Measurements from ENCODE around the gene DIP2C.
"Not testable (repeated sequence)": the region's sequence is repeated elsewhere in the genome, so short reads cannot be mapped to it uniquely, and the experiment has no call there.

Gene DIP2C

DNA sequence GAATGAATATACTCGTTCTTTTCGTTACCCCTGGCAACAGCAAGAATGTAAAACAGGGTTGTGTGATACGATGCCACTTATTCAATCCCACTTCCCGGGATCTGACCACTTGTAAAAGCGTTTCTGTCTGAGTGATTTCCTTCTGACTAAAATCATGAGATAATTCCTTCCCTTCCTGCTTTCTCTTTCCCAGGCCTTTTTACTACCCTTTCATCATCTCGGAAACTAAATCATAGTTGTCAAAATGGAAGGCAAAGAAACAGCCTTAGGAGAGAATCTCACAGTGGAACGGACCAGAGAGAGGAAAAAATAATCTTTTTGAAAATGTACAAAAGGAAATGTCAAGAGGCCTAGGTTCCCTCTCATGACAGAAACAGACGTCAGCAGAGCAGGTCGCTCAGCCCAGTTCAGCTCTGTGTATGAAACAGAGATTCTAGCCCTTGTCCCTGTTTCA, 29.8 kb downstream of the DIP2C start:
- no peak for DNase-seq

DNA sequence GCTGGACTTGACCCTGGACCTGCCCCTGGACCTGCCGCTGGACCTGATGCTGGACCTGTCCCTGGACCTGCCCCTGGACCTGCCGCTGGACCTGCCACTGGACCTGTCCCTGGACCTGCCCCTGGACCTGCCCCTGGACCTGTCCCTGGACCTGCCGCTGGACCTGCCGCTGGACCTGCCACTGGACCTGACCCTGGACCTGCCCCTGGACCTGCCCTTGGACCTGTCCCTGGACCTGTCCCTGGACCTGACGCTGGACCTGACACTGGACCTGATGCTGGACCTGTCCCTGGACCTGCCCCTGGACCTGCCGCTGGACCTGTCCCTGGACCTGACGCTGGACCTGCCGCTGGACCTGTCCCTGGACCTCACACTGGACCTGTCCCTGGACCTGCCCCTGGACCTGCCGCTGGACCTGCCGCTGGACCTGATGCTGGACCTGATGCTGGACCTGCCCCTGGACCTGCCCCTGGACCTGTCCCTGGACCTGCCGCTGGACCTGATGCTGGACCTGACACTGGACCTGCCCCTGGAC, 31.6 kb downstream of the DIP2C start:
- DNase-seq: not testable (repeated sequence)

DNA sequence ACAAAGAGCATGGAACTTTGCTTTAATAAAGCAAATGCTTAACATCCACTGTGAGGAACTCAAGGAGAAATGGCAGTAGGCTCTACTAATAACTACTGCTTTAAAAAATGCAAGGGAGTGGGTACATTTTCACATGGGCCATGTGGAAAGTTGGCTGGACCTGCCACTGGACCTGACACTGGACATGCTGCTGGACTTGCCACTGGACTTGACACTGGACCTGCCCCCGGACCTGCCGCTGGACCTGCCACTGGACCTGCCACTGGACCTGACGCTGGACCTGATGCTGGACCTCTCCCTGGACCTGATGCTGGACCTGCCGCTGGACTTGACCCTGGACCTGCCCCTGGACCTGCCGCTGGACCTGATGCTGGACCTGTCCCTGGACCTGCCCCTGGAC, 32.6 kb downstream of the DIP2C start:
- DNase-seq: no peak

DNA sequence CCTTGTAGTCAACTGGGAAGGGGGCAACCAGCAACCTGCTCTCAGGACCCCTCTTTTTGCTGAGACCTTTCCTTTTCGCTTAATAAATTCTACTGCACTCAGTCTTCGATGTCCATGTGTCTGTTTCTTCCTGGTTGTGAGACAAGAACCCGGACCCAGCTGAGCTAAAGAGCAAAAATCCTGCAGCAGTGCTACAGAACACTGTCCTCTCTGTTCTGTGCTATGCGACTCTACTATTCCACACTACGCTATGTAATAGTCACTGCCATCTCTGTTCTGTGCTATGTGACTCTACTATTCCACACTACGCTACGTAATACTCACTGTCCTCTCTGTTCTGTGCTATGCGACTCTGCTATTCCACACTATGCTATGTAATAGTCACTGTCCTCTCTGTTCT, 34.3 kb downstream of the DIP2C start:
- DNase-seq: no peak

DNA sequence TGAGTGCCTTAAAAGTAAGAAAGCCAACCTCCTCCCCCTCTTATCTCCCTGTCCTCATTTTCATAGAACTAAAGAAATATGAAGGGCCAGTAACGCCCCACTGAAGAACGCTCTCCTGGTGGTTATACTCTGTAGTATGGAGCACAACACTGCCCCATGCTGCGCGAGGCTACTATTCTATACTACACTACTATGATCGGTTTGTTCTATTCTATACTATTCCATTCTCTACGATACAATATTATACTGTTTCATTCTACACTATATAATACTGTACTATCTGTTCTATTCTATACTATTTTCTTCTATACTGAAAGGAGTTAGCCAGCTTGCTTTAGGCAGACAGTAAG, 34.8 kb downstream of the DIP2C start:
- no peak for DNase-seq

DNA sequence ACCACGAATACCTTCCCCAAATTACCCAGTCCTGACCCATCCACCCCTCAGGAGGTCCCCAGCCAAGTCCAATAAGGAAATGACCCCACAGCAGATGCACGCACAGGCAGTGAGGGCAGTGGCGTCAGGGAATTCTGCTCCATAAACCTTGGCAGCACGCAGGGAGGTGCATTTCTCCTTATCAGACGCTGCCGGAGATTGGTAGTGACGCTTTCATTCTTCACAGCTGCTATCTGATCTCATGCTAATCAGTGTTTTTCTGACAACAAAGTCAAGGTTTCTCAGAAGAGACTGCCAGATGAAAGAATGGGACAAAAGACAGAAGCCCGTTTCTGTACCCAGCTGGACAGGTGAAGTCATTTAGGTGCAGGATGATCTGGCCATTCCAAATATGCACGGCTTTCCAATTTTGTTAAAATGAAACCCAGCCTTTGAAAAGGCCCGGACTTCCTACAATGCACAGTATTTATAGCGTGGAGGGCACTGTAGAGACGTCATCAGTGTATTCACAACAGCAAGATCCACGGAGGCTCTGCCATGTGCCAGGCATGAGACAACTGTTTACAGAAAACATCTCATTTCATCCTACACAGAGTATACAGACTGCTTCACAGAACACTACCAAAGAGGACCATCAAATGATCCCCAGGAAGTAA, 35.3 kb downstream of the DIP2C start:
- no peak for DNase-seq

DNA sequence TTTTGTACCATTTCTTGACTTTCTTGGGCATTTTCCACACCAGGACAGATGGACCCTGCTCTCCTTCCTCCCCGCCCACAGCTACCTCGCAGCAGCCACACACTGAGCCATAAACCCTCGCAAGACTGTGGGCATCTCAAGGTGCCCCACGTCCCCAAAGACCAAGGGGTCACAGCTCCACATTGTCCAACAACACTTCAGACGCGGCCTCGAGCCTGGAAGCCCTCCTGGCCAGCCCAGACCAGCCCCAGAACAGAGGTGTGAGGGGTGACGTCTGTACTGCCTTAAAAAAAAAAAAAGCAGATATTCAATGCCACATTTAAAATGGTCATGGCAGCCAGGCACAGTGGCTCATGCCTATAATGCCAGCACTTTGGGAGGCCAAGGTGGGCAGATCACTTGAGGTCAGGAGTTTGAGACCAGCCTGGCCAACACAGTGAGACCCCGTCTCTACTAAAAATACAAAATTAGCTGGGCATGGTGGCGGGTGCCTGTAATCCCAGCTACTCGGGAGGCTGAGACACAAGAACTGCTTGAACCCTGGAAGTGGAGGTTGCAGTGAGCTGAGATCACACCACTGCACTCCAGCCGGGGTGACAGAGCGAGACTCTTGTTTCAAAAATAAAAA, 36.5 kb downstream of the DIP2C start:
- not testable (repeated sequence) for DNase-seq

DNA sequence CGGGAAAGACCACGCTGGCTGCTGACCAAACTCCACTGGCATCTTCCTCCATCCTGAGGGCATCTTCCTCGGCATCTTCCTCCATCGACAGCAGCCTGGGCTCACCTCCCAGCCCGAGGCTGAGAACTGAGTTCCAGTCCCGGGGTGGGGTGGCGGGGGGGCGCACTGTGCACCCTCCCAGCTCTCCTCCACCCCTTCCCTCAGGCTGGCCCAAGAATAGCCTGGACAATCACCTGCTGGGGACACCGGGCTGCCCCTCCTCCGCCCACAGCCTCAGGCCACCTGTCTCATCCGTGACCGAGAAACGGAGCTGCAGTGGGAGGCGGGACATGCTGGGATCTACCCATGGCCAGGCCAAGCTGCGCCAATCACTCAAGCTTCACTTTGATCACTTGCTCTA, 37.2 kb downstream of the DIP2C start:
- DNase-seq: no peak

DNA sequence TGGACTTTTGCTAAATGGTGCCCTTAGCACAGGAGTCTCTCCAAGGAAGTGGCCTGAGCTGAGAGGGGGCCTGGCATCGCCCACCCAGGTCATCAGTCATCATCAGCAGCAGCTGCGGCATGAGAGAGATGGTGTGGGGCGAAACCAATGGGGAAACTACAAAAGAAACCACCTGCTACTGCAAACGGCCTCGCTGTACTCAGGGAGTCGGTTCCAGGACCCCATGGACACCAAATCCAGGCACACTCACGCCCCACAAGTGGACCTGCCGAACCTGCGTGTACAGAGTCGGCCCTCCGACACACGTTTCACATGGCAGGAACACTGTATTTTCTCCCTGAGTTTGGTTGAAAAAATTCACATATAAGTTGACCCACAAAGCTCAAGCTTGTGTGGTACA, 37.8 kb downstream of the DIP2C start:
- DNase-seq: no peak

DNA sequence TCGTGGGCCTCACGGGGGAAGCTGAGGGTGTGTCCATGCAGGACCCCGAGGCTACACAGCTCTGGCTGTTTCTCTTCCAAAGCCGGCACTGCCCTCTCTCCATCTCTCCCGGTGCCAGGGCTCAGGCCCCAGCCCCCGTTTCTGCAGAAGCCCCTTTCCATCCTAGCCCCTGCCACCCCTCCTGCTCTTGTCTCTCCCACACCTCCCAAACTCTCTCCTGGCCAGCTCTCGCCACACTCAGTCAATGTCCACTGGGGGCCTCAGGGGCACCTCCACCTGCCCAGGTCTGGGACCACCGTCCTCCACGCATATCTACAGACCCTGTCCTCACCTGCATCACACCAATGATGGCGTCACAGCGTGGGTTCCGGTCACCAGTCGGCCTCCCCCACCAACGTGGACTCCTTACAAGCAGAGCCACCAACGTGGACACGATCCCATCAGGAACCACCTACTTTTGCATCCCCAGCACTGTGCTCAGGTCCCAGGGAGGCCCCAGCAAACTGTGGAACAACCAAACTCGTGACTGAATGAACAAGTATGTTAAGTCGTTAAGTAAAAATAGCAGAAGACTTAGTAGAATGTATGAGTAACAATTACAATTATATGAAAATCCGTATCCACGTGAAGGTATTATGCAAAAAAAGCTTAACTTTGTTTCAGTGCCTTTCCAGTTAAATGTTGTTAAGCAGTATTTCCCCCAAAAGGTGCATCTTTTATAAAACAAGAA, 38.4 kb downstream of the DIP2C start:
- DNase-seq: no peak

DNA sequence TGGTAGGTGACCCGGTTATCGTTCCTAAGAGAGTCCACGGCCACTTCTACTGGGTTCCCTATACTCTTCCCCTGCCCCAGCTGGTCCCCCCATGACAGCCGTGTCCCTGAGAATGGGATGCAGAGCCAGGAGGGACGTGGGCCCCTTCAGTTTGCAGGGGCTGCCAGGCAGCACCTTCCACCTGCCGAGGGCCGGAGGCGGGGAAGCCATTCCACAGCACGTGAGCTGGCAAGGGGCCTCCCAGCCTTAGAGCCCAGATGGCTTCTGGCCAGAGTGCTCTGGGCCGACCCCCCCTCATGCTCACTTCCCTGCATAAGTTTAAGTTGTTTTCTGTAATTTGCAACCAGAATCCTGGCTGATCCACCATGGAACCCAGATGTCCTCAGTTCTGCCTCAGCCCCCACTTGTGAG, 39.0 kb downstream of the DIP2C start:
- no peak for DNase-seq

DNA sequence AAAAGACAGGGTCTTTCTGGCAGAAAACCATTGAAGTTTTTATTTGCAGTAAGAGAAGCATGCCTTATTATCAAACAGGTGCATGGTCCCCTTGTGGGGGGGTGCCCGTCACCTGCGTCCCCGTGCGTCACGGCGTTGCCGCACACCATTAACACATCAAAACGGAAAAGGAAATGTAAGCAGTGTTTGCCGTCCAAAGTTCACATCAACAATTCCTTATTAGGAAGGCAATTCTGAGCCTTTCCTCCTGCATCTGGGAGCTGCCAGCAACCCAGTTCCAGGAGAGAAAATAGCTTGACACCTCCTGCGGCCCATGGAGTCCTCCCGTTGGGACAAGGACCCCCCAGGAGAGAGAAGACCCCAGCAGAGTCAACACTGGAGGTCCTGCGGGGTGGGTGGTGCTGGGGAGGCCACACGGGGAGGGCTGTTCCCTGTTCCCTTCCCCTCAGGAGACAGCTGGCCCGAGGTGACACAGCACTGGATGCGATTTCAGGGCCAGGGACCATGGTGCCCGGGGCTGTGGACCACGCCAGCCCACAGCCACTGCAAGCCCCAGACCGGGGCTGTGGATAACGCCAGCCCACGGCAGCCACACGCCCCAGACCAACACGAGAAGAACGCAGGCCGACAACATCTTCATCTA, 39.5 kb downstream of the DIP2C start:
- DNase-seq: no peak

DNA sequence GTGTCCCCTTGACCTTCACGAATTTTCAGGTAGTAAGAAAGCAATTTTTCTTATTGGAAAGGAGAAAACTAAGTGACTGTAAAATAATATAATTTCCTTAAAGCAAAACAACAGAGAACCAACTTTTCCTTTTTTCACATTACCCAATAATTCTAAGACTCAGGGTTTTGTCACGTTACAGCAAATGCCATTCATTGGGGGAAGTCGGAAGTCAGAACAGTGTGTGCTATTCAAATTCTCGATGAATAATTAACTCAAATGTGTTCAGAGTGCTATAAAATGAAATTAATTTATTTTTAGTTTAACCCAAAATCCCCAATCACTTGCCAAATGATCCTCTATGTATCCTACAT, 40.0 kb downstream of the DIP2C start:
- no peak for DNase-seq

DNA sequence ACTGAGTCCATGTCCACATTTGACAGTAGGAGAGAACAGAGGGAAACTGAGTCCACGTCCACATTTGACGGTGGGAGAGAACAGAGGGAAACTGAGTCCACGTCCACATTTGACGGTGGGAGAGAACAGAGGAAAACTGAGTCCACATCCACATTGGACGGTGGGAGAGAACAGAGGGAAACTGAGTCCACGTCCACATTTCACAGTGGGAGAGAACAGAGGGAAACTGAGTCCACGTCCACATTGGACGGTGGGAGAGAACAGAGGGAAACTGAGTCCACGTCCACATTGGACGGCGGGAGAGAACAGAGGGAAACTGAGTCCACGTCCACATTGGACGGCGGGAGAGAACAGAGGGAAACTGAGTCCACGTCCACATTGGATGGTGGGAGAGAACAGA, 42.4 kb downstream of the DIP2C start:
- not testable (repeated sequence) for DNase-seq

DNA sequence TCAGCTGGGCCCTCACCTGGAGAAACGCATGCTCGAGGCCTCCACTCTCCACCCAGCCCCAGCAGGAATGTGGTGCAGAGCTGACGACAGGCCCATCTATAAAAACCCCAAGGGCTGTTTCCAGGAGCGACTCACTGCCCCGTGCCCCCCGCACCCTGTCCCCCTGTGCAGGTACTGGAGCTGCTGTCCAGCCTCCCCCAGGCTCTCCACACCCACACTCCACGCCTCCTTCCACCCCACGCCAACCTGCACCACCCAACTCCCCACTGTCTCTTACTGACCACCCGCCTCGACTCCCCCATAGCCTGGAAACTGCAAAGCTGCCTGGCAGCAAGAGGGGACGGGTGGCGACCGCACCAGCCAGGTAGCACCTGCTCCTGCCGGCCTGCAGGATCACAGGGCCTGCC, 43.3 kb downstream of the DIP2C start:
- no peak for DNase-seq

DNA sequence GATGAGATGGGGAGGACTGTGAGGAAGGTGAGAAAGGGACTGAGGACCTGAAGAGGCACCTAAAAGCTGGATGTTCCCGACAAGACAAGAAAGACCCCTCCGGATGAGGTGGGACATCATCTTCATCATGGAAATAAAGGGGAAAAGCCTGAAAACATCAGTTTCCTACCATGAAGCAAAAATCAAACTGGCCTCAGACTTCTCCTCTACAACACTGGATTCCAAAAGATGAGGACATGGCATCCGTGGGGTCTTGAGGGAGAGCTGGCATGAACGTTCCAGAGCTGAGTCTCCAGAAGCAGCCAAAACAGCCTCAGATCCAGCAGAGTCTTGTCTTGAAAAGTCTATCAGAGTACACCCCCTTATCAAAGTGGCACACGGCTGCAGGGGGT, 44.5 kb downstream of the DIP2C start:
- no peak for DNase-seq

DNA sequence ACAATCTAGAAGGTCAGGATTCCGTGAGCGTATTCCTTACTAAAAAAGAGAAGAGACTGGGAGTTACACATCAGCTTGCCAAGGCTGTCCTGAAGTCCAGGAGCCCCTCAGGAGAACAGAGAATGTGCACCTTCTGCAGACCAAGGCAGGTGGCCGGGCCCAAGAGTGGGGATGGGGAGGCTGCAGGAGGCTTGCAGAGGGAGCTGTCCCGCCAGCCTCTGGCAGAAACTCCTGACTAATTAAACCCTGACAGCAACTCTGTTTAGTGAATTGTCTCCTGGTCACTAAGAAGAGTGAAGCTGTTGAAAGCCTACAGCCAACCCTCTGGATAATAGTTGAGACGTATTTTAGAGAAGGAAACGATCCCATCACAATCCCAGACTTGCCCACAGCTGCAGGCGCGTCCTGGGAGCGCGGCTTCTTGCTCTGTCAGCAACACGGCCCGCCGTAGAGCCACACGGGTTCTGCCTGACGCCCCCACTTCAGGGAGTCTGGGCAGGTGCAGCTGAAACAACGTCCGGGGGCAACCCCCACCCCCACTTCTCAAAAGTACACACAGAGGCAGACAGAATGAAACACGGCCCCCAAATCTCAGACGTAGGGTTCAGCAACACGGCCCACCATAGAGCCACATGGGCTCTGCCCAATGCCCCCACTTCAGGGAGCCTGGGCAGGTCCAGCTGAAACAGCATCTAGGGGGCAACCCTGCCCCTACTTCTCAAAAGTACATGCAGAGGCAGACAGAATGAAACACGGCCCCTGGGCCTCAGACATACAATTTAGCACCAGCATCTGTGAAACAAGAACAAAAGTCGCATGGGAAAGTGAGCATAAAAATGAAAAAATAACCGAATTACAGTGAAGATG, 45.2 kb downstream of the DIP2C start:
- no peak for DNase-seq

DNA sequence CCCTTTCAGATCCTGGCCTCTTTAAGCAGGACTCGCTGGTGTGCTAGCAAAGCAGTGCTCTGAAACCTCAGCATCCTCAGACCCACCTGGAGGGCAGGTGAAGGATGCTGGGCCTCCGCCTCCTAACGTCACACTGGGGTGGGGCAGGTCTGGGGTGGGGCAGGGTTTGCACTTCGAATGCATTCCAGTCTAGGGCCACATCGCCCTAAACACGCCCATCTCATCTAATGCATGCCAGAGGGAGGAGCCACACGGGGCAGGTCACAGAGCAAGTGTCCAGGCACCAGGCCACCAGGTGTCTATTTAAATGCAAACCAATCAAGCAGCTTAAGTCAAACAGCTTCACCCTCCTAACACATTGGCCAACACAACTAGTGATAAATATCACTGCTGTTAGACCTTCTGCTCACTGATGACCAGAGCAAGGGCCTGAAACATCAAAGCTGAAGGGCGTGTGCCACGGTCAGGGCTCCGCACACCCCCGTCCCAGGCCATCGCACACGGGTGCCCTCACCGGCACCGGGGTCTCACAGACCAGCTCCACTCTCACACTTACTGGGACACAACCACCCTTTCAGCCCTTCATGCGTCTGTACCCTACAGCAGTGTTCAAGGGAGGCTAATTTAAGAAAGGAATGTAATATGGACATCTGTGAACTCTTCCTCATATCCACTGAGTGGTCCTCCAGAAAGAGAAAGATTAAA, 47.1 kb downstream of the DIP2C start:
- no peak for DNase-seq

DNA sequence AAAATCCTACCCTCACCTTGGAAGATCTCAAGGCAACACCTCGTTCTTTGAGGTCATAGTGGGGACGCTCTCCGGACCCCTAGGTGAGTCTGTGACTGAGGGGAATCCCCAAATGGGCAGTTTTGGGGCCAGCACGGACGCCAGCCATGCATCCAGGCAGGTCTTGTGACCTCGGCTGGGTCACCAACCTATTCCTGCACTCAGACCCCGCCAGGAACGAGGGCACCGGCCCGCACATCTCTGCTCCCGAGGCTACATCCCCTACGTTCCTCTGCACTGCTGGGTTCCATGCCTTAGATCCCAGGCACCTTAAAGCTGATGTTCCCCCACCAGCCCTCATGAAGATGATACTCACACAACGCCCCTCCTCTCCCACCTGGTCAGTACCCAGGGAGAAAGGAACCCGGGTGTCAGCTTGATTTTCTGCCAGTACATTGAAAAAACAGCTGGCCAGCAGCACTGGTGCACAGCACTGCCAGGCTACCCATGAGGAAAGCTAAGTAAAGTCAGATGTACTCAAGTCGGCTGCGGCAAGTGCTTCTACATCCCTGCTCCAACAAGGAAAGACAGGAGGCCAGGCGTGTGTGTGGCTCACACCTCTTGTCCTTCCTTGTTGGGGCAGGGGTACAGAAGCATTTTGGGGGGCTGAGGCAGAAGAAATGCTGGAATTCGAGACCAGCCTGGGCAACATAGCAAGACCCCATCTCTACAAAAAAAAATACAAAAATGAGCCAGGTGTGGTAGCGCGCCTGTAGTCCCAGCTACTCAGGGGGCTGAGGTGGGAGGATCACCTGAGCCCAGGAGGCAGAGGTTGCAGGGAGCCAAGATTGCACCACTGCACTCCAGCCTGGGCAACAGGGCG, 48.1 kb downstream of the DIP2C start:
- no peak for DNase-seq

DNA sequence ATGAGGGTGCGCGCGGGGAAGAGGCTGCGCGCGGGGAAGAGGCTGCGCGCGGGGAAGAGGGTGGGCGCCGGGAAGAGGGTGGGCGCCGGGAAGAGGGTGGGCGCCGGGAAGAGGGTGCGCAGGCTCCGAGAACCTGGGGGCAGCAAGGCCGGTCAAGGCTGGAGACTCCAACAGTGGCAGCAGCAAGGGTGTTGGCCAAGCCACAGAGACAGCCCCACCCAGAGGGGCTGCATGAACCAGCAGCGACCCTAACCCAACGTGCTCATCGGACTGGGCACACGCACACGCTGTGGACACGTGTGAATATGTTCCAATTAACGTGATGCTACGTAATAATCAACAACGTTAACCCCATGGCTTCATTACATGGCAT, 48.8 kb downstream of the DIP2C start:
- no peak for DNase-seq
